ENCODE data around the gene RXYLT1.

DNA sequence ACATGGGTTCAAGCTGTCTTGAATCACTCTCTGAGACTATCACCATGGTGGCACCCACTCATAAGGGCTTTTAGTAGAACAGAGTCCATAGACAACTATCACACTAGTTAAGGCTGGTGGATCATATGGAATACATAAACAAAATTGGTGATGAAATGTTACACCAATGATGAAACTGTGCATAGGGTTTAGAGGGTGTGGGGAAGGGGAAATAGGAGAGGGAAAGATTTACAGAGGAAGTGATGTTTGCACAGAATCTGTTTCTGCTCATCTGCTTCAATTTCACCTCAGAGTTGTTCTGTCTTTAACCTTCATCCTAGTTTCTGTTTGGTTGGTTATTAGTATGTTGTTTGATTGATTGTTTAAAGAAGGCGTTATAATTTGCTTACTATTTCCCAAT is 2.4 kb upstream of the RXYLT1 start:
- TF ChIP-seq NFRKB (IDR thresholded peaks at IDR 0.05): no peak
- TF ChIP-seq SUZ12 (IDR thresholded peaks at IDR 0.05): no peak
- TF ChIP-seq SP1 (IDR thresholded peaks at IDR 0.05): no peak
- no peak for TF ChIP-seq HDGF (IDR thresholded peaks at IDR 0.05; ENCODE audit: borderline replicate concordance)
- no peak for TF ChIP-seq FOXM1 (IDR thresholded peaks at IDR 0.05; ENCODE audit: borderline replicate concordance)
- no peak for TF ChIP-seq L3MBTL2 (conservative IDR thresholded peaks at IDR 0.05)
- TF ChIP-seq BHLHE40 (IDR thresholded peaks at IDR 0.05; ENCODE audit: borderline replicate concordance): no peak
- no peak for TF ChIP-seq FOXK2 (IDR thresholded peaks at IDR 0.05)

All from HEK293T (cell line).